HL-60 (cell line): ENCODE data around the gene MACROD2.

Experiments used
- CTCF ChIP-seq: IDR thresholded peaks from one replicate; pipeline ENCODE4 v1.5.1; 2011; ENCODE audit warnings: low read length, control low read depth, inconsistent platforms; ENCODE audit not compliant: insufficient read depth
- GABPA ChIP-seq: IDR thresholded peaks from 2 replicates; pipeline ENCODE4 v1.6.1; 2012; ENCODE audit warnings: low read depth
- POLR2AphosphoS5 ChIP-seq: IDR thresholded peaks from 2 replicates; pipeline ENCODE4 v1.6.1; 2012; ENCODE audit warnings: low read depth
- TF ChIP-seq, protein P1 (sequence below): IDR thresholded peaks from 2 replicates; pipeline ENCODE4 v1.6.1; 2012; ENCODE audit warnings: low read depth; ENCODE audit not compliant: insufficient replicate concordance

DNA sequence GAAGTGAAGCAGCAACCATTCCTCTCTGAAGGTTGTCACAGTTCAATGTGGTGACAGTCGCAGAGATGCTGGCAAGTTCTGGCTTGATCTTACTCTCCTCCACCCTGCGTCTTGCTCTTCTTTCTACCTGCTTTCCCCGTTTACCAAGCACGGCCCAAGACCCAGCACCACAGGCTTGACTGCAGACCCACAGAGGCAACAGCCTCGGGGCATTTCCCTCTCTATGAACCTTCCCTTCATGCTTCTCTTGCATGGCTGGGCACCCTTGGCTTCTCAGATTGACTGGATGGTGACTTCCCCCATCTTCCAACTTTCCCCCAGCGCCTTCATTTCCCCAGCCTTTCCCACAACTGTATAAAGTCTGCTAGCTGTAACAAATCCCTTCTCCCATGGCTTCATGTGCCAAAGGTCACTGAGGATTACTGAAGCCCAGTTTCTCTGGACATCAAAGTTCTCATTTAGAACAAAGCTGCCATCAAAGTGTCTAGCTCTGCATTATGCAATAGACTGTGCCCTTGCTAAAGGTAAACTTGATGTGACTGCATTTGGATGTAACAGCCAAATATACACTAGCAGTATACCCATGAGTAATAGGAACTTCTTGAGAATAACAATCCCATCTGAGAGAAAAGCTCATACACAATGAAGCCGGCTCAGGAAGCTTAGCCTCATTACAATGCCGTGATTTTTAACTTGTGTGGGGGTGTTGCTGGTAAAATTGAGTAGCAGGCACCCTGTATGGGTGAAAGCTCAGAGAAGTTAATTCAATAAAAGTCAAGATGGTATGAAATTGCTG, 1065.1 kb downstream of the MACROD2 start:
- no peak for TF ChIP-seq CTCF
- no peak for TF ChIP-seq POLR2AphosphoS5
- TF ChIP-seq, protein P1, sequence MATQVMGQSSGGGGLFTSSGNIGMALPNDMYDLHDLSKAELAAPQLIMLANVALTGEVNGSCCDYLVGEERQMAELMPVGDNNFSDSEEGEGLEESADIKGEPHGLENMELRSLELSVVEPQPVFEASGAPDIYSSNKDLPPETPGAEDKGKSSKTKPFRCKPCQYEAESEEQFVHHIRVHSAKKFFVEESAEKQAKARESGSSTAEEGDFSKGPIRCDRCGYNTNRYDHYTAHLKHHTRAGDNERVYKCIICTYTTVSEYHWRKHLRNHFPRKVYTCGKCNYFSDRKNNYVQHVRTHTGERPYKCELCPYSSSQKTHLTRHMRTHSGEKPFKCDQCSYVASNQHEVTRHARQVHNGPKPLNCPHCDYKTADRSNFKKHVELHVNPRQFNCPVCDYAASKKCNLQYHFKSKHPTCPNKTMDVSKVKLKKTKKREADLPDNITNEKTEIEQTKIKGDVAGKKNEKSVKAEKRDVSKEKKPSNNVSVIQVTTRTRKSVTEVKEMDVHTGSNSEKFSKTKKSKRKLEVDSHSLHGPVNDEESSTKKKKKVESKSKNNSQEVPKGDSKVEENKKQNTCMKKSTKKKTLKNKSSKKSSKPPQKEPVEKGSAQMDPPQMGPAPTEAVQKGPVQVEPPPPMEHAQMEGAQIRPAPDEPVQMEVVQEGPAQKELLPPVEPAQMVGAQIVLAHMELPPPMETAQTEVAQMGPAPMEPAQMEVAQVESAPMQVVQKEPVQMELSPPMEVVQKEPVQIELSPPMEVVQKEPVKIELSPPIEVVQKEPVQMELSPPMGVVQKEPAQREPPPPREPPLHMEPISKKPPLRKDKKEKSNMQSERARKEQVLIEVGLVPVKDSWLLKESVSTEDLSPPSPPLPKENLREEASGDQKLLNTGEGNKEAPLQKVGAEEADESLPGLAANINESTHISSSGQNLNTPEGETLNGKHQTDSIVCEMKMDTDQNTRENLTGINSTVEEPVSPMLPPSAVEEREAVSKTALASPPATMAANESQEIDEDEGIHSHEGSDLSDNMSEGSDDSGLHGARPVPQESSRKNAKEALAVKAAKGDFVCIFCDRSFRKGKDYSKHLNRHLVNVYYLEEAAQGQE = no peak
- no peak for TF ChIP-seq GABPA
